Eye (tissue), 1 donor: ENCODE results near the gene SPAAR.
"Not testable (repeated sequence)": the region's sequence is repeated elsewhere in the genome, so short reads cannot be mapped to it uniquely, and the experiment has no call there.

Experiments used
- DNase-seq: peaks from one replicate; pipeline ENCODE4 v3.0.0-alpha.2; 2015

Gene SPAAR

DNA sequence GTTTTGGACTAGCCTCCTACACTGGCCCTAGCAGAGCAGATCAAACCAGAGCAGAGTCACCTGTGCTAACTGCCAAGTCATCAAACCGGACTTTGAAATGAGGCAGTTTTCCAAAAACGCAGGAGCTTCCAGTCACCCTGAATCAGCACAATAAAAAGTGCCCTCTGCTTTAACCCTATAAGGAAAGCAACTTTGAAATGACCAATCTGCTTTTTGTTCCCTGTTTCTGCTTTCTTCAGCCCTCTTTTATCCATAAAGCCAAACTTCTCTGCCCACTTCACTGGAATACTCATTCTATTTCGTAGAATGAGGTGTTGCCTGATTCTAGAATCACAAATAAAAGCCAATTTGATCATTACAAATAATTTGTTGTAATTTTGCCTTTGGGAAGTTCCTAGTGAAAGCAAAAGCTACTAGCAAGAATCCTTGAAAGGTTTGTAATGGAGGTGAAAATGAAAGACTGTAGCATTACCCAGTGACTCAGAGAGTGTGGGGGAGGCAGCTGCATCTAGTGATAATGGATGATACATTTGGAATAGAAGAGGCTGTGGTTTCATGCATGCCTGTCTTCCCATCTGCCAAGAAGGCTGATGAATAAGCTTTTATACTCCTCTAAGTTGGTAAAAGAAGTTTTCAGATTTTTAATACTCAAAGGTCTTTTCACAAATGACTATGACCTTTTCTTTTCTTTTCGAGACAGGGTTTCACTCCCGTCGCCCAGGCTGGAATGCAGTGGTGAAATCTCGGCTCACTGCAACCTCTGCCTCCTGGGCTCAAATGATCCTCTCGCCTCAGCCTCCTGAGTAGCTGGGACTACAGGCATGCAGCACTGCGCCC, 14.9 kb downstream of the SPAAR start:
- peak; percentile 21 for DNase-seq

DNA sequence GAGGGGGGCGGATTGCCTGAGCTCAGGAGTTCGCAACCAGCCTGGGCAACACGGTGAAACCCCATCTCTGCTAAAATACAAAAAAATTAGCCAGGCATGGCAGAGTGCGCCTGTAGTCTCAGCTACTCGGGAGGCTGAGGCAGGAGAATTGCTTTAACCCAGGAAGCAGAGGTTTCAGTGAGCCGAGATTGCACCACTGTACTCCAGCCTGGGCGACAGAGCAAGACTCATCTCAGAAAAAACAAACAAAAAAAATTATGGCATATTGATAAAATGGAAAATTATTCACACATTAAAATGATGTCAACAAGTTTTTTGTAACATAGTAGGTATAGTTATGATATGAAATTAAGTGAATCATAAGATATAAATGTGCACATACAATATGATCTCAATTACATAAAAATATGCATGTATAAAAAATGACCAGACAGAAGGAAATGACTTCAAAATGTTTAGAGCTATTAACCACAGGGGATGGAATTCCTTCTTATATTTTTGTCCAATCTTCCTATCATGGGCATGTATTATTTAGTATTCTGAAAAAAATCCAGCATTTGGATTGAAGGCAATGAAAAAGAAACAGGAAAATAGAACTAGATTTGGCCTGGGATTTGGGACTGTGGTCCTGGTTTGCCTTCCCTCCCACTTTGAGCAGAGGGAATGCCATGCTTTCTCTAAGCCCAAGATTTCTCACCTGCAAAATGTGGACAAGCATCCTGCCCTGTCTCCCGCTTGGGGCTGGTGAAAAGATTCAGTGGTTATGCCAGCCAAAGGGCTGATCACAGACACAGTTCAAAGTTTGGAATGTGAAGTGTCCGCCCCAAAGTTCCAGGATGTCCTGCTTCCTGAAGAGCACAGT, 19.5 kb downstream of the SPAAR start:
- DNase-seq, result no peak

DNA sequence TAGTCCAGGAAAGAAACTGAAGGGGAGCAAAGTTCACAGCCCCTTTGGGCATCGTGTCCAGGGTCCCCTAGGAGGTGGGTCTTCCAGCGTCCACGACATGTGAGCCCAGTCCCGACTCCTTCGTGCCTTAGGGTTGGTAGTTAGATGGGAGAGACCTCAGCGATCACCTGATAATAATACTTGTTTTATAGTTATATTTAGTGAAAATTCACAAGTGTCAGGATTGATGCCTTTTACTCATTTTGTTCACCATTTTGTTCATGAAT, 20.1 kb downstream of the SPAAR start:
- no peak for DNase-seq

DNA sequence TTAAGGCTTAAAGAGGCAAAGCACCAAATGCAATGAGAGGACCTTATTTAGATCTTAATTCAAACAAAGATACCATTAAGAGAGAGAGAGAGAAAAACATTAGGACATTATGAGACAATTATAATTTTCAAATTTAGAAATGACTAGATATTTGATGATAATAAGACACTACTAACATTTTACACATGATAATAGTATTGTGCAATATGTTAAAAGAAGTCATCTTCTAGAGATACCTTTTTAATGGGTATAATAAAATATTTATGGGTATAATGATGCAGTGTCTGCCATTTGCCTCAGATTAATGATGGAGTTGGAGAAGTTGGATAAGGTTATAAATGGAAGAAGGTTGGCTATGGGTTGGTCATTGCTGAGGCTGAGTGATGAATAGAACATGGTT, 21.2 kb downstream of the SPAAR start:
- DNase-seq, result no peak

DNA sequence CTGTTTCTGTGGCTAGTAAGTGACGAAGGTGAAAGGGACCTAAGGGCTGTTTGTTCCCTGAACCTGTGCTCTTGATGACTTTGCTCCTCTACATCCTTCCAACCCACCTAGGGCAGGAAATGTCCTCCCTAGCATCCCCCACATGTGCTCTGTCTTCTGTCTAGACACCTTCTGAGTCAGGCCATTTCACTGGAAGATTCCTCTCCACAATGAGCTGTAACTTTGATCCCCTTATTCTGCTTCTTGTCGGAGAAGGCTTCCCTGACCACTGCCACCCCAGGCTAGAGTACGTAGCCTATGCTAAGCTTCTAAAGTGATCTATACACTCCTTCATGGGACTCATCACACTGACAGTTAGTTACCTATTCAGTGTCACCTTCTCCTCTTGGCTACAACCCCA, 21.7 kb downstream of the SPAAR start:
- DNase-seq, result no peak

DNA sequence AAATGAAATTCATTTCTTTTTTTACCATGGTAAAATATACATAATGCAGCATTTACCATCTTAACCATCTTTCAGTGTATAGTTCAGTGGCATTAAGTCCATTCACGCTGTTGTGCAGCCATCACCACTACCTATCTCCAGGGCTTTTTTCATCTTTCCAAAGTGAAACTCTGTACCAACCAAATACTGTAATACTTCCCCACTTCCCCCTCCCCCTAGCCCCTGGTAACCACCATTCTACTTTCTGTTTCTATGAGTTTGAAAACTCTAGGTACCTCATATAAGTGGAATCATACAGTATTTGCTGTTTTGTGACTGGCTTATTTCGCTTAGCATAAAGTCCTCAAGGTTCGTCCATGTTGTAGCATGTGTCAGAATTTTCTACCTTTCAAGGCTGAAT, 23.4 kb downstream of the SPAAR start:
- DNase-seq, result no peak

DNA sequence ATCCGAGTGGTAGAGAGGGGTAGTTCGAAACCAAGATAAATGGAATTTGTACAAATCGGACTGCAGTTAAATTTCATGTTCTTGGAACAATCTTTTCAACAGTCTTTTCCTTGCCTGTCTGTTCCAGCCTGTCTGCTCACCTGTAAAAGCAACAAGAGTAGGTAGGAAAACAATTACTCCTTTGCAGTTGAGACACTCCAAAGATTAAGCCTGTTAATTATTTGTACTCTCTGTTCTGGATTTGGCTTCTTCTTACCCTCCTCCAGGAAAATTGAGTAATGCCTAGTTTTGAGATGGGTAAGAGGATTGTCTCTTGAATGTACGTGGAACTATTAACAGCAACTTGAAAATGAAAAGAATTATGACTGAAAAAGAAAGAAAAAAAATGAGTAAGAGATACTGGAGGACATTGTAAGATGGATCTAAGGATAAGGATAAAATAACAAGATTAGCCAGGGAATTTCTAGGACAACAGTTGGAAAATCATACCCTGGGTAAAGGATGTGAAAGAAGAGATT, 24.3 kb downstream of the SPAAR start:
- DNase-seq, result no peak

DNA sequence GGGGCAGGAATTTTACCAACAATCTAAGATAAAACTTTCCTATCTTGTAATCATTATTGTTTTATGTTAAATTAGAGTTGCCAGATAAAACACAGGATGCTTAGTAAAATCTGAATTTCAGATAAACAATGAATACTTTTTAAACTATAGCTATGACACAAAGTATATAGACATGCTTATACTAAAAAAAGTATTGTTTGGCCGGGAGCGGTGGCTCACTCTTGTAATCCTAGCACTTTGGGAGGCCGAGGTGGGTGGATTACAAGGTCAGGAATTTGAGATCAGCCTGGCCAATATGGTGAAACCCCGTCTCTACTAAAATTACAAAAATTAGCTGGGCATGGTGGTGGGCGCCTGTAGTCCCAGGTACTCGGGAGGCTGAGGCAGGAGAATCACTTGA, 24.8 kb downstream of the SPAAR start:
- not testable (repeated sequence) for DNase-seq

DNA sequence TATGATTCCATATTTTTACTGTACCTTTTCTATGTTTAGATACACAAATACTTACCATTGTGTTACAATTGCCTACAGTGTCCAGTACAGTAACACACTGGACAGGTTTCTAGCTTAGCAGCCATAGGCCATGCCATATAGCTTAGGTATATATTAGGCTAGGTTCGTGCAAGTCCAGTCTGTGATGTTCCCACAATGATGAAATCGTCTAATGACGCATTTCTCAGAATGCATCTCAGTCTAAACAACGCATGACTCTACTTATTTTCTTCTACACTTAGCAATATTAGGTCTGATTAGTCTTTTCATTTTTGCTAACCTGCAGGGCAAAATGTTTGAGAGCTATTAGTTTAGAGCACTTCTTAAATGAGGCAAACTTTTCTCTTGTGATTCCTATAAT, 26.0 kb downstream of the SPAAR start:
- no peak for DNase-seq

DNA sequence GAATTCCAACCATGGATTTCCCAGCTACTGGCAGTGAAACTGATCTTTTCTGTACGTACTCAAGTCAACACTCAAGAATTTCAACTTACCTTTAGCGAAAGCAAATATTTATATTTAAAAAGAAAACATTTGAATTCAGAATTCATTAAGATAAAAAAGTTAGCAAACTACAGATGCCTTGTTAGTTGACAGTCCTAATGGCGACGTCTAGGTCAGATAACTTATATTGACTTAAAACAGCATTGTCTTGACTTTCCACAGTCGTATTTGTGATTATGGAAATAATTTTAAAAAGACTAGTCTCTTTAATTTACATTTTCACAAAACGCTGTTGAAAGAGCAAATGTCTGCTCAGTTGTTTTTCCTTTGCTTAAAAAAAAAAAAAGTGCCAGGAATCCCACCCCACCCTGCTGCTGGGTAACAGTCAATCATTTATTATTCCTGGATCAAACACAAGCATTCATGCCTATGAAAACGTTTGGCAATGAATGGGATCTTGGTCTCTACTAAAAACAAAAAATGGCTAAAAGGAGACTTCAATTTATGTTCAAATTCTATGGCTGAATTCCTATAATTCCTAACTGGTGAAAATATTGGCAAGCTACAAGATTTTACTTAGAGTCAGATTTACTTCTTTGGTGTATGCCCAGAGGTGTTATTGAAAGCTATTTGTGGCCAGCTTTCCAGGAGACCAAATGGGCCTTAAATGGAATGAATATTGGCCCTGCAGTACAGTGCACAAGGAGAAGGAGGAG, 26.6 kb downstream of the SPAAR start:
- no peak for DNase-seq

DNA sequence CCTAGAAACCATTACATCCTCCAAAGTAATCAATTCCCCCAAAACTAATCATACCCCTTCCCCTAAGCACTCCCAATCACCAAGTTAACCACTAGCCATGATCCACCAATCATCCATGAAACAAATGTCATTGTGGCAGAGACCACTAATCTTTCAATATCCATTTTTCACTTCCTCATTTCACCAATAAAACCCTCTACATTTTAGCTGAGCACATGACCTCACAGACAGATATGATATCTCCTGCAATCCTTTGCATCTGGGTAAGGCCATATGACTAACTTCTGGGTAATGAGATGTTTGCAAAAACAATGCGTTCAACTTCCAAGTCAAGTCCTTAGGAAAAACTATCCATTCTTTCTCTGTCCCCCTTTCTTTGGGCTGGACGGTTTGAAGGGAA, 27.9 kb downstream of the SPAAR start:
- no peak for DNase-seq

DNA sequence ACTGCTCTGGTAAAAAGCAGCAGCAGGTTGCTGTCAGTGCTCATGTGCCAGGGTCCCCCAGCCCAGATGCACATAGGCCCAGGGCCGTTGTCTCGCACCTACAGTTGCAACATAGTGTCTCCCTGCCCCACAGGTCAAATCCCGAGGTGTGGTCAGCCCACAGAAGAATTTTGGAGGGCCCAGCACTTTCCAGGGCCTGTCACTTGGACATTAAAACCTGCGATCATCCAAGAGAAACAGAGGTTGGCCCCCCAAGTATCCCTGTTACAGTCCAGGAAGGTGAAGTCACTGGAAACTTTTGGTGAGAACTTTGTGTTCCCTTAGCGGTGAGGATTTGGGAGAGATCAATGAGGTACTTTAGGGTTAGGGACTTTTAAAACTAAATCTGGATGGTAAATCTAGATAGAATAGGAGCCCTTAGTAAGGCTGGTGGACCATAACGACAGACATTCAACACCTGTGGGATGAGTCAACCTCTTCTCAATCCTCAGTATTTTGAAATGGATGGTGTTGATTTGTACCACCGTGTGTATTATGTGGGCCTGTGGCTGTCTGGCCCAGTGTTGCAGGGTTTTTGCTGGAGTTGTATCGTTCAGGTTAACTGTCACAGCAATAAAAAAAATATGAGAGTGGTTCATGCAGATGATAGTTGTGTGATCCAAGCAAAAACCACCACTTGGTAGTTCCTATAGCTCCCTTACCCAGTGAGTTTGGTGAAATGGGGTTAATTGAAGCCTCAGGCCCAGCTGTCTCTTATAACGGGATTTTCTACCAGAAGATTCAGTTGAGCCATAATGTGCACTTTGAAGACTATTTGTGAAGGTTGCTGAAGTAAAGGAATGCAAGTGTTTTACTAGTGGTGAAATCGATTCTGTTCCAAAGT, 29.4 kb downstream of the SPAAR start:
- DNase-seq, result no peak

DNA sequence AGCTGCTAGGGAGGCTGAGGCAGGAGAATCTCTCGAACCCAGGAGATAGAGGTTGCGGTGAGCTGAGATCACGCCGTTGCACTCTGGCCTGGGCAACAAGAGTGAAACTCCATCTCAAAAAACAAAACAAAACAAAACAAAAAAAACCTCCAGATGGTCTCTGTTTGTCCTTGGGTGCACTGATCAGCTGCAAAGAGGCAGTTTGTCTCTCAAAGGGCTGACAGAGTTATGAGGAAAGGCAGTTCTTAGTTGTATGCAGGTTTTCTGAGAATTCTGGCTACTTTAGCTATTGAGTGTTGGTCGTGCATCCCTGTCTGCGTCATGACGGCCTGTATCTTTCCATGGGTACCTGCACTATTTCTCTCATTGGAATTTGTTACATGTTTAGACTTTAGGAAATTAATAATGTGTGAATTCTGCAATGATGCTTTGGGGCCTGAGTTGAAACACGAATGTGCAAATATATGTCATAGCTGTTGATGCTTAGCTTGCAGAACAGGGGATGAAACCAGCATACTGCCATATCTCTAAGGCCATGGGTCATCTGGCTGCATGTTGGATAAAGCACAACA, 30.5 kb downstream of the SPAAR start:
- no peak for DNase-seq

DNA sequence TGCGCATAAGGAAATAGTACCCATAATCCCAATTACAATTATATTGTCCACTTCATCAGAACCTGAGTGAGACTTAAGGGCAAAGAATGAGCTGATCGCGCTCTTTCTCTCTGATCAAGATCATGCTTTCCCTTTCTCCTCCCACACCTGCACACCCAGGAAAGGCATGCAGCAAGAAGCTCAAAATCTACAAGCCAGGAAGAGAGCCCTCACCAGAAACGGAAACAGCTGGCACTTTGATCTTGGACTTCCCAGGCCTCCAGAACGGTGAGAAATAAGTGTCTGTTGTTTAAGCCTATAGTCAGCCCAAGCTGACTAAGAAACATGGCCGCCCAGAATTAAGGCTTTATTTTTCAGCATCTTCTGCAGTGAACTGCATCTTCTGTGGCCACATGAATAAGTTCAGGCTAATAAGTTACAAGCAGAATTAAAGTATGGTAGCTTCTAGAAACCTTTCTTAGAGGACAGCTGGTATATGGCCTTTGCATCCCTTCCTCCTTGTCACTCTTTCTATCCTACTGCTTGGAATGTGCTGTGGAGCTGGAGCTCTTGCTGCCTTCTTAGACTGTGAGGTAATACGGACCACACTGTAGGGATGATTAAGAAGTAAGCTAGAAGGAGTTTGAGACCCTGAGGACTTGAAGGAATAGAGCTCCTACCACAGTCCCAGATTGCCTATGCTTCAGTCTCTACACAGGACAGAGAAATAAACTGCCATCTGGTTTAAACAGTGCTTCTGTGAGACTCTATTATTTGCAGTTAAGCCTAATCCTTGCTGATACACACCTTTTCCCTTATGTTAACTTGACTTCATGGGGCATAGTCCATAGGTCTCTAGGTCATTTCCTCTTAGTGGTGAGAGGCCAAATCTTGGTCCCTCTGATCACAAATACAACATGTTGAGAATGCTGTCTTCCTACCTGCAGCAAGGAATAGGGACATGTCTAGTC, 31.4 kb downstream of the SPAAR start:
- no peak for DNase-seq

DNA sequence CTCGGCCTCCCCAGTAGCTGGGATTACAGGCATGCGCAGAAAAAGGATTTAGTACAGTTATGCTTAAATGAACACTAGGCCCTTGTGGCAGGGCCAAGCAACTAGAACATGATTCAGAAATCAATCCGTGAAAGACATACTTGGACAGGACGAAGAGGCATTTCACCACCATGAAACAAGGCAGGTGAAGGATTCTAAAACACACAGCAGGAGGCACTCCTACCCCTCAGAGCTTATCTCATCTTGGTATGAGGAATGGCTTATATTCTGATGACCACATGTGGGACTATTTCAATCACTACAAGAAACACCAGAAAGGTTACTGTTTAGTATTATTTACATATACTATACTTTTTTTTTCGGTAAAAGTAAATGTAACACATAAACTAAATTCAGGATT, 33.0 kb downstream of the SPAAR start:
- DNase-seq, result no peak

DNA sequence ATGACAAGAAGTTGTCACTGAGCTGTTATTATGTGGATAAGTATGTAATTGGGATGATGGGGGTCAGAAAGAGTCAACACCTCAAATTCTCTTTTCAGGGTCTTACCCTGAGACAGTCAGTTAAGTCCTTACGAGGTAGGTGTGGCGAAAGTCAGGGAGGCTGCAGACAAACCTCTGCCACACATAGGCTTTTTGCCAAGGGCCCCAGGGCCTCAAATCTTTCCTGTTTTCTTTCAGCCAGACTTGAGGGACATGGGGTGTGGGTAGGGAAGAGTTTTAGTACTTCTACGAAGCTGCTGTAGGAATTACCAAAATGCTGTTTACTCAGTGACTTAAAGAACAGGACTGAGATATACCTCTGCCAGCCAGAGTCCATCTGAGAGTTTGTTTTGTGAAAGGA, 34.9 kb downstream of the SPAAR start:
- no peak for DNase-seq

DNA sequence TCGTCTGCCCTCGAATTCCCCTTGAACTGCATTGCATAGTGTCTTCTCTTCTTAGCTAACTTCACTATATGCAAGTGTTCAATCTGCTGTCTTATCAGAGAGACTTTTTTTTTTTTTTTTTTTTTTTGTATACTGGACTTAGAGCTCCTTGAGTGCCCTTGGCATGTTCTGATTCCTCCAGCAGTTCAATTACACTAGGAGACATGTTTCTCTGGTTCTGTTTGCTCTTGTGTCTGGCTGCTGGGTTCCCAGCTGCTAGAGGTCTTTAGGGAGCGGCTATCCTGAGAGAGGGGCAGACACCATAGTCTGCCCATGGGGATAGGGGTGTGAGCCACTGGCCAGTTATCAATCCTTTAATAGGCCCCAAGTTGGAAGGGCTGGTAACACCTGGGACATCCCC, 35.6 kb downstream of the SPAAR start:
- DNase-seq, result no peak

DNA sequence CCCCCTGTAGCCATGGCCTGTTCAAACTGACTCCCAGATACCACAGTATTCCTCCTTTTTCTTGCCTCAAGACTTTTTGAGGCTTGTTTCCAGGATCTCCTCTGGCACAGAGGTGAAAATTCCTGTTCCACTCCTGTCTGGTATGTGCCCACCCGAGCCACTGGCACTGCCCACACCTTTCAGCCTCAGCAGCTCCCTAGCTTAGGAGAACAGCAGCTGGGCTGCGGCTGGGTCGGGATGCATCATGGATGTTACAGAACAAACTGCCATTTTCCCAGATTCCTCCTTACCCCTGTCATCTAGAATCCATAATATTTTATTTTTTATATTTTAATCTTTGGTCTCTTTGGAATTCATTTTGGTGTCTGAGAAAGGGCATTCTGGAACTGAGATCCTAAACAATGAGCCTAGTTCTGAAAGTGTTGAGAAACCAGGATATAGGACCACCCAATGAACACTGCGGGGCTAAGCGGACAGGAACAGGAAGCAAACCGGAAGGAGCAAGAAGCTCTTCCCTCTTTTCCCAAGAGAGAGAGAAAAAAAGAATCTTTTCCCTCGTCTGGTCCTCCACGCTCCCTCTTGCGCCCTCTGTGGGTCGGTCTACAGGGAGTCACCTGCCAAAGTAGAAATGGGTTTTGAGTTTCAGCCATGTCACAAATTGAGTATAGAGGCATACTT, 36.2 kb downstream of the SPAAR start:
- DNase-seq, result peak; percentile 90

DNA sequence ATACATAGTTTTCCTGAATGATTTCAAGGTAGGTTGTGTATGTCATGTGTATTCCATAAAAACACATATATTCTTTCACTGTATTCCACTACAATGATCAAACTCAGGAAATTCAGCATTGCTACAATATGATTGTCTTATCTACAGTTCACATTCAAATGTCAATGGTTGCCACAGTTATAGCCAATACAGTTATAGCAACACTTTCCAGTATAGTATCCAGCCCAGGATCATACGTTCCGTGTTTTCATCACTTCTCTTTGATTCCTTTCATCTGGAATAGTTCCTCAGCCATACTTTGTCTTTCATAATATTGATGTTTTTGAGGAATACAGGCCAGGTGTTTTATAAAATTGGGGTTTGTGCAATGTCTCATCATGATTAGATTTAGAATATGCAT, 39.2 kb downstream of the SPAAR start:
- no peak for DNase-seq

DNA sequence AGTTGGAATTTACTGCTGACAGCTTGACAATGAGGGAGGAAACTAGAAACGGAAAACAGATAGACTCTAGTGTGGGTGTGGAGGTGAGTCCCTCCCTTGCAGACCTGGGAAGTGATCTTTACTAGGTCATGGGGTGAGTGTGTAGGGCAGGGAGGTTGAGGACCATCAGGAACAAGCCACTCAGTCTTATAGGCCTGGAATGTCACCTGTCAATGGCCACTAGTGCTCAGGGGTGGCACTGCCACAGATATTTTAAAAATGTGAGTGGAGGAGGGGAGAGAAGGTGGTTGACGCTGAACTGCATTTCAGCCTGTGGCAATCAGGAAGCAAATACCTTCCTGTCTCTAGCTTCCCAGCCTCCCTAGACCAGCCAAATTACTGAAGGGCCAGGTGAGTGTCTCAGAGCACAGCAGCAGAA, 39.6 kb downstream of the SPAAR start:
- no peak for DNase-seq
